ENCODE results near the gene WRAP73.

WRAP73 gene

DNA sequence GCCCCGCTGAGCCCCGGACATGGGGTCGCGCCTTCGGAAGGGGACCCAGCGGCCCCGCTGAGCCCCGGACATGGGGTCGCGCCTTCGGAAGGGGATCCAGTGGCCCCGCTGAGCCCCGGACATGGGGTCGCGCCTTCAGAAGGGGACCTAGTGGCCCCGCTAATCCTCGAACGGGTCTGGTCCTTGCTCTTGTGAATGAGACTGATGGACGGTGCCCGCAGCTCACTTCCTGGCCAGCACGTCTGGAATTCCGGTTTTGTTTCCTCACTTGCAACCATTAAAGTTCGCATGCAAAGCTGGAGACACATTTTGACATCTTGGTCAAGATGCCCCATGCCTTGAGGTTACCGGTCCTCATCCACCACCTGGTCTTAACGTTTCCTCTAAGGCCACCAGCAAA is 5.6 kb downstream of the WRAP73 start:
- no peak for DNase-seq

DNA sequence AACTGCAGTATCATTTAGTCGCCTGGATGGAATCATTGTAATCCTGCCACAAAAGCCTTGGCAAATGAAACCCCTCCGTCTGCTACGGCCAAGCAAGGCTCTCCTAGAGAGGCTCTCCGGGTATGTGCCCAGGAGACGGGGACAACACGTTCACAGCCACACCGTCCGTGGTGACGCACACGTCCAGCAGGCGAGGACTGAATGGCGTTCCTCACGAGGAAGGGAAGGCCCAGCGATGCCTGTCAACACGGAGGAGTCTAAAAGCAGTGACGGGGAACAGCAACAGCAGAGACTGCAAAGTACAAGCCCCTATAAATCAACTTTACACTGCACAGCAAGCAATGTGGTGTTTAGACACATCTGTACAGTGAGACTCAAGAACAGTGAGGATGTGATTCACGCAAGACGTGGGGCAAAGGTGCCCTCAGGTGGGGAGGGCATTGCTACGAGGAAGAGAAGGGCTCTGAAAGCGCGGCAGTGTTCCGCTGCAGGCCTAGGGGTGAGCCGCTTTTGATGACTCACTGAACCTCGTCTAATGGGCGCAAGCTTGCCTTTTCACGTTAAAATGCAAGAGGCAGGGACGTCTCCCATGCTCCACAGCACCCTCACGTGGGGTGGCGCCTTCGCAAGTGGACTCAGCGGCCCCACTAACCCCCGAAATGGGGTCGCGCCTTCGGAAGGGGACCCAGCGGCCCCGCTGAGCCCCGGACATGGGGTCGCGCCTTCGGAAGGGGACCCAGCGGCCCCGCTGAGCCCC is 6.8 kb downstream of the WRAP73 start:
- no peak for DNase-seq

DNA sequence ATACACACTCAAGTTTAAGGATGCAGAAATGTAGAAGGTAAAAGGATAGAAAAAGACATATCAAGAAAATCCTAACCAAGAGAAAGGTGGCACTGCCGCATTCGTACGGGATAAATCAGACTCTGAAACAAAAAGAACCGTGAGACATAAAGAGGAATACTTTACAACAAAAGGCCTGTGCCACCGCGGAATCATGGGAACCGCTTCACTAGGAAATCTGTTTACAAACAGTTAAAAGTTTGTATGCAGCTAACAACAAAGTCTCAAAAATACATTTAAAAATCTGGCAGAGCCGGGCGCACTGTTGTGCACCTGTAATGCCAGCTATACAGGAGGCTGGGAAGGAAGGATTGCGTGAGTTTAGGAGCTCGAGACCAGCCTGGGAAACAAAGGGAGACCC is 8.1 kb downstream of the WRAP73 start:
- no peak for DNase-seq

DNA sequence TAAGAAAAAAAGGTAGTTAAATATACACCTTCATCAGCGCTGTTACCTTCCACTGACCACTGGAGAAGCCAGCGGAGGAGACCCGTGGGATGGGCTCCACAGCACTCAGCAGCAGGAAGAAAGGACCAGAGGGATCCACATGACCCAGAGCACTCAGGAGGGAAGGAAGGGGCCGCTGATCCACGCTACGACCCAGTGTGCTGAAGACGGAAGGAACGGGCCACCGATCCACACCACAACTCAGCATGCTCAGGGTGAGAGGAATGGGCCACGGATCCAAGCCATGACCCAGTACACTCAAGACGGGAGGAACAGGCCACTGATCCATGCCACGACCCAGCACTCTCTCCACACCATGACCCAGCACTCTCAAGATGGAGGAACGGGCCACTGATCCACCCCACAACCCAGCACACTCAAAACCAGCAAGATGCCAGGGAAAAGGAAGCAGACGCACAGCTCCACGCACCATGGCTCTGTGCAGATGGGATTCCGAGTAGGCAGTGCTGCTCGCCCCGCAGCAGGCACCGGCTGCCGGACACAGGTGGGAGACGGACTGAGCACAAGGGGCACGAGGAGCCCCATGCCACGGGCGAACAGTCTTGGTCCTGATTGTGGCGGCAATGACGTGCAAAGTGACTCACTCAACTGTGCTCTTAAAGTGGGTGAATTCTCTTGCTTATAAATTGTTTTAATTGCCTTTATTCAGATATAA is 8.7 kb downstream of the WRAP73 start:
- no peak for DNase-seq

DNA sequence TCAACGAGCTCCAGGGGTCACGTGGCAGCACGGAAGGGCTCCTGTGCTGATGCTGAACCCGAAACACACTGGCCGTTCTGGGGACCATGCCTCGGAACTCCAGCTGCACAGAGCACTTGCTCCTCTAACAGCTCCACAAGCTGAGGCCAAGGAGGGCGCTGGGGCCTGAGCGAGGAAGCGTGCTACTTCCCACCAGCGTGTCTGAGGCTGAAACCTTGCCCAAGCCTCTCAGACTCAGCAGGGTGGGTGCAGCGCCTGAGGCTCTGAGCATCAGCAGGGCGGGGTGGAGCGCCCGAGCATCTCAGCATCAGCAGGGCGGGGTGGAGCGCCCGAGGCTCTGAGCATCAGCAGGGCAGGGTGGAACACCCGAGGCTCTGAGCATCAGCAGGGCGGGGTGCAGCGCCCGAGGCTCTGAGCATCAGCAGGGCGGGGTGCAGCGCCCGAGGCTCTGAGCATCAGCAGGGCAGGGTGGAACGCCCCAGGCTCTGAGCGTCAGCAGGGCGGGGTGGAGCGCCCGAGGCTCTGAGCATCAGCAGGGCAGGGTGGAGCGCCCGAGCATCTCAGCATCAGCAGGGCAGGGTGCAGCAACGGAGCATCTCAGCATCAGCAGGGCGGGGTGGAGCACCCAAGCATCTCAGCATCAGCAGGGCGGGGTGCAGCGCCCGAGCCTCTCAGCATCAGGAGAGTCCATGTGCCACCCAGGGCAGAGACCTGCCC is 9.6 kb downstream of the WRAP73 start:
- no peak for DNase-seq

DNA sequence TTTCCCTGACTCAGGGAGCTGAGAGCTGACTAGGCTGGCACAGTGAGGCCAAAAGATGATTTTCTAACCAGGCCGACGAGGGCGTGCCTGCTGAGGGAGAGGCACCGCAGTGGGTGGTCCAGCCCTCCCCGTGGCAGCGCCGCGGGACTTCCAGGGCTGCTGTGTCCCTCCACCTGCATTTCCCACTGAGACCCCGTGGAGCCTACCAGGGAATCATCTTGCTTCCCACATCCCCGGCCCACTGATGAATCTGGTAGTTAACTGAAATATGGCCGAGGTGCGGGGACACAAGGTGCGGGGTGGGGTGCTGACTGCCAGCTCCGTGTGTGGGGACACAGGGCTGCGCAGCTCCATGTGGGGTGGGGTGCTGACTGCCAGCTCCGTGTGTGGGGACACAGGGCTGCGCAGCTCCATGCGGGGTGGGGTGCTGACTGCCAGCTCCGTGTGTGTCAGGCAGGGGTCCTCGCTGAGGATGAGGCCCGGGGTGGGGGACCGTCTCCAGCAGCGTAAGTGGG is 10.4 kb downstream of the WRAP73 start:
- no peak for DNase-seq

DNA sequence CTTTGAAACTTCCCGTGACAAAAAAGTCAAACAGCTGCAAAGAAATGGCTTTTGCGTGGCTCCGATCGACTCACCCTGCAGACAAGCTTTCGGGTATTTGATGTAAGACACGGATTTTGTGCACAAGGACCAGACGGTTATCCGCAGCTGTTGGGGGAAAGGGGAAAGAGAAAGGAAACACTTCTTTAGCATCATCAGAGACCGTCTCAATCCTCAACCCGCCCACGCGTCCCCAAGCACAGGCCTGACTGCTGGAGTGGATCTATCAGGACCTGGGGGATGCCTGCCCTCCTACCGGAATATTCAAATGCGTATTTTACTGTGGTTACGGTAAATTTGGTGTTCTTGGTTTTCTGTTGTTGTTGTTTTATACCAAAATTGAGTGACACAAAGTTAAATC is 11.2 kb downstream of the WRAP73 start:
- DNase-seq, result no peak

DNA sequence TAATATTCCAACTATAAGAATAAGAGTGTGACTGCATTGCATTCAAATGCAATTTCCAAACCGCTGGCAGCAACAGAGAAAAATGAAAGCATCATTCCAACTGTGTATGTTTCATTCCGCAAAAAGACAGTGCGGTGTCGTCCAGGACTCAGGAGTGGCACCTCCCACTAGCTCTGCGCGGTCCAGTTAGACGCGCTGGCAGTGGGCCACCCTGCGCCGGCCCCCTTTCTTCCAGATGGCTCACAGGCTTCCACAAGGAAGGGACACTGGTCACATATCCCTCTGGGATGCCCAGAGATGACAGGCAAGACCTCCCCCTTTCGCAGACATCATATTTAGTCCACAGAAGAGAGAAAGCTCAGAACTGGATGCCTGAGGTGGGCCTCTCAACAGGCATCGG is 11.9 kb downstream of the WRAP73 start:
- DNase-seq, result no peak

DNA sequence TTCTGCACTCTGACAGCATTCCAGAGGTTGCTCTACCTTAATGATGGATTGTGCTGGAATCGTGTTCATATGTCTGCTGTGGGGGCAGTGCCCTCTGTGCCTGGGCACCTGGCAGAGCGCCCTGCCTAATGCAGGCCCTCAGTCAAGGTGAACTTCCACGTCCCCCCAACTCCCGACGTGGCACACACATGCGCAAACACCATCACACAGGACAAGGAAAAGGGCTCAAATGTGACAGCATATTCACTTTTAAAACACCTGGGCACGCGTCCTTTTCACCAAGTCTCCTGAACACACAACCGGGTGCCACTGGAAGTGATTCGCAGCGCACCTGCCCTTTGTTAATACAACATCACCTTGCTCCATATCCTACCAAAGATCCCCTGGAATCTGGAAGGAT is 13.4 kb downstream of the WRAP73 start:
- no peak for DNase-seq

DNA sequence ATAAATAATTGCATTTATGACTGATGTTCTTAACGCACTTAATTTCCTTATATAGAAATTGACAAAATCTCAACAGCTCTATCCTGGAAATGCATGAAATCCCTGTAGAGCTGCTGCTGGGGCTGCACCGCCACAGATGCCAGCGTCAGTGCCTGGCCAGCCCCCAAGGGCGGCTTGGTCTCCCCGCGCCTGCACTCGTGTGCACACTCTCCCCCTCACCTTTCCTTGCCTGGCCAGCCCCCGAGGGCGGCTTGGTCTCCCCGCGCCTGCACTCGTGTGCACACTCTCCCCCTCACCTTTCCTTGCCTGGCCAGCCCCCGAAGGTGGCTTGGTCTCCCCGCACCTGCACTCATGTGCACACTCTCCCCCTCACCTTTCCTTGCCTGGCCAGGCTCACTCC is 13.8 kb downstream of the WRAP73 start:
- DNase-seq, result no peak

DNA sequence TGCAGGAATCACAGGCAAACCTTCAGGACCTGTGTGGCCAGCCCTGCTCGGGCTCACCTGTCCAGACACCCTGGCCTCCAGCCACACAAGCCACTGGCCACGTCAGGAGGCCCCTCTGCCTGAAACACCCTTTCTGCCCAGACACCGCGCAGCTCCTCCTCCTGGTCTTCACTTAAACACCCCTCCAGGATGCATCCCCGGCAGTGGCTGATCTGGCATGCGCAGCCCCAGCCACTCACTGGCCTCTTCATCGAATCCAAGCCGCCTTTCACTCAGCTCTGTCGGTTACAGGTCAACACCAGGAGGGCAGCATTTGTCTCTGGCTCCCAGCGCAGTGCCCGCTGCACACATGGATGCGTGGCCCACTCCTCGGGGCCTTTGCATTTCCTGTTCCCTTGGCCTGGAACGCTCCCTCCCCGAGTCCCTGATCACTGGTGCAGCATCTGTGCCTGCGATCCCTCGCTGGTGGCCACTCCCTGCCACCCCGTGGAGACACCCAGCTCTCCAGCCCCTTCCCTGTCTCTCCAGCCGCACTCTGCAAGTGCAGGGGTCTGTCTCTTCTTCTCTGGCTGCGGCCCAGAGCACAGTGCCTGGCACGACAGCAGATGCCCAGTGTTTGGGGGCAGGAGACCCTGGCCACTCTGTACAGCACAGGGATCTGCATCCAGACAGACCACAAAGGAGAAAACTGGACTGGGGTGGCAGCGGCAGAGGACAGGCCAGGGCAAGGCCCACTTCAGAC is 15.7 kb downstream of the WRAP73 start:
- no peak for DNase-seq

DNA sequence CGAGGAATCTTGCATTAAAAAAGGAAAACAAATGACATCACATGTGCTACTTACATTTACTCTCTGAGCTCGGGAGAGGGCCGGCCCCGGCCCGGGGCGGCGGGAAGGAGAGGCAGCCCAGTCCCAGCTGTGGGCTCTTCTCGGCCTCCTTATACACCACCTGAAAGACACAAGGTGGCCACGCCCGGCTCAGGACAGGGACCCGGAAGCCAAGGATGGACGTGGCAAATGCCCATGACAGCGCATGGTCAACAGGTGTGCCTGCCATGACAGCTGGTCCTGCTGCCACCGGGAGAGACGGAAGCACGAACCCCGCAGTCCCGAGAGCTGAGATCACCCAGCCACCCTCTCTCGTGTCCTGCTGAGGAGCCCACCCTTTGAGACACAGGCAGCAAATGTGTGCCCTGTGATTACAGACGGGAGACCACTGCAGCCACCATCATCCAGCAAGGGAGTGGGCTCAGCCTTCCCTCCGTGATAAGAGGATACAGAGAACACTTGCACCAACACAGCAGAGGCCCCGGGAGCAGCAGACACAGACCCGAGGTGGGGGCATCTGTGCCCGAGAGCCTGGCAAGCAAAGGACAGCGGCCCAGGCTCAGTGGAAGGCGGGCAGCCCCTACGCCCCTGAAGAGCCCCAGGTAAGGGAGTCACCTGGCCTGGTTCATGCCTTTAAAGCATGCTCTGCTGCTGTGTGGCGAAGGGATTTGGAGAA is 16.4 kb downstream of the WRAP73 start:
- DNase-seq, result no peak

DNA sequence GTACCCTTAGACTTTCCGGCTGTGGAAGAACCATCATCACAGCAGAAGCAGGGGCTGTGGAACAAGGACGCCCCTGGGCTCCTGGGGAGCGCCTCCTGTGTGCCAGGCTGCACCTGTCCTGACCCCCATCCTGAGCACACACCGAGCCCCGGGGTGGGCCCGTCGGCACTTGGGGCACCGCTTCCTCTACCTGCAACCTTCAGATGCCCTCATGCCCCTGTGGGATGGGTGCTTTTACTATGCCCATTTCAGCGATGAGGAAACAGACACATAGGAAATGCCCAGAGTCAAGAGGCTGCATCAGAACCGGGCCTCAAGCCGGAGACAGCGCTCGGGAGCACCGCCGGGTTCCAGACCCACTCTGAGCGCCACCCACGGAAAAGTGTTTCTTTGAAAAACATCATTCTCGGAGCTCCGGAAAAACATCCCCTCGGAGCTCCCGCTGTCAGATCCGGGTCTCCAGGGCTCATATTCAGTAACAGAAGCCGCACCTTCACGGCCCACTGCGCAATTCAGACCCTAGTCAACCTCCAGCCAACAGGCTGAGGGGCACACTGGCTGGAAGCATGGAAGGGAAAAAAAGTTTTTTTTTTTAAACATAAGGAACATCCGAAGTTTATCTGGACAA is 17.1 kb downstream of the WRAP73 start:
- no peak for DNase-seq

DNA sequence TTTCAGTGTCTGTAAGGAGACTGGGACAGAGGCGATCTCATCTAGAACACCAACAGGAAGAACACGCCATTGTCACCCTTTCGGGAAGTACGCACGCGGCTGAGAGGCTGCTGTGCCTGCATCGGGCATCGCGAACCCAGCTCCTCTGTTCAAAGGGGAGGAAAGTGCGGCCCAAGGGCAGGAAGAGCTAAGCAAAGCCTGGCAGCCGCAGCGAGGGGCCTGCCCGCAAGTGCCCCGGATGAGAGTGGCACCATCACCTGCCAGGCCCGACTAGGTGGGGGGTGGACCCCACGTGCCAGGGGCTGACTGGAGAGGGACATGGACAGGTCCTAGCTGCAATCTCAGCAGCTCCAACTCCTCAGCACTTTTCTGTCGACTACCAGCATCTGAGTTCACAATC is 17.6 kb downstream of the WRAP73 start:
- no peak for DNase-seq

DNA sequence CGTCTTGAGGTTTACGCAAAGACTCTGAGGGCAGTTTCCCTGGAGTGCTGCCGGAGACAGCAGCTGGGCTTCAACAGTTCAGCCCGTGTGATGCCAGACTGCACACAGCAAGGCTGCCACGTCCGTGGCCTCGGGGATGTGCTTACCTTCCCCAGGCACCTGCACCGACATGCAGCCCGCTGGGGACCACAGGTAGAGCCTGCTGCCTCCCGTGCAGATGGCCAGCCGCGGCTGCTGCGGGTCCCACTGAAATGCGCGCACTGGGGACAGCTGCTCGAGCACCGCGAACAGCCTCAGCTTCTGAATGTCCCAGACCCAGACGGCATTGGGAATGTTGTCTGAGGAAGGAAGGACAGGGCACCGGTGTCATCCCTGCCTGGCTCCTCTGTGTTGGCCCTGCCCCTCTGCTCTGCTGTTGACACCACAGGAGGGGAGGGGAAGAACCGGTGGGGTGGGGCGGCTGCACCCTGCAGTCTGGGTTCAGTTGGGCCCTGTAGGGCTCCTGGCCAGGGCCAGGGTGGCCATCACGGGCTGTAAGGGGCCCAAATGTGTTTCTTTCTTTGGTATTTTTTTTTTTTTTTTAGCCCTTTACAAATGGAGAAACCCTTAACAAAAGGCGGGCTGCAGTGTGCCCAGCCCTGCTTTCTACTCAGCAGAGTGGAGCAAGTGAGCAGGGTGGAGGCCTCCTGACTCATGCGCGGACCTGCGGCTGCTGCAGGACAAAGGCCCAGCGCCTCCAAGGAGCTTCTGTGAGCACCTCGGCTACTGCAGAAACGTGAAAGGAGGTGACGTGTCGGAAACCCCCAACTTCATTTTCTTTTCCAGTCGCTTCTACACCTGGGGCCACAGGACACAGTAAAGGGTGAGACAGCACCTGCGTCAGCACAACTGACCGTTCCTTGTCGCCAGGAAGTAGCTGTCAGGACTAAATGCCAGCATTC is 18.3 kb downstream of the WRAP73 start:
- DNase-seq, result no peak

DNA sequence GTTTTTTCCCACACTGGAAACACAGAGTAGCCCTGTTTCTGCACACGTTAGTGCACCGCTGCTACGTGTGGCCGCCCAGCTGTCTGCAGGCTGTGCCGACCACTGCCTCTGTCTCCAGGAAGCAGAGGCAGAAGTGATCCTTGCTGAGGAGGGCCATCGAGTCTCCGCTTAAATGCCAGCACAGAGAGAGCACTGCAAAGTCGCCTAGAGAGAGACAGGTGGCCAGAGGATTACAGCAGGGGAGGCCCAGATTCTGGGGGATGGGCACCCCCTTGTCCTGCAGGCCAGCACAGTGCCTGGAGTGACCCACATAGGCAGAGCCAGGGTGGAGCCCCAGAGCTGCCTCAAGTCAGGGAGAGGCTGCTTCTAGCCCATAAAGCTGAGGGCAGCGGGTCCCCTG is 19.0 kb downstream of the WRAP73 start:
- DNase-seq, result no peak

DNA sequence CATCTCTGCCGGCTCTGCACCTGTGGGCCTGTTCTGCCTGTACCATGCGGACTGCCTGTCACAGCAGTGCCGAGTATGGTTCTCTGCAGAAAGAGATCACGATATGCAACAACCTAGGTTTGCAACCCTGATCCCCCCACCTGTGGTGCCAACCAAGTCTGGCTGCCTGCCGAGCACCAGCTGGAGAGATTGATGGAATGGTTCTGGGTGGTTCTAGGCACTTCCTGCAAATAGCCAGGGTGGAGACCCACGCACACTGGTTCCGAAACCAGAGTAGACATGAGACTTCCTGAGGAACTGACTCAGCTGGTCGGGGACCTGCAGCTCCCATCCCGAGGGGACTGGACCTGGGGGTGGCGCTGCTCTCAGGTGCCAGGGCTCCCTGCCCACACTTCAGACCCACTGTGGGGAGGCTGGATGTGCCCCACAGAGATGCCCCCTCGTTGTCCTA is 19.7 kb downstream of the WRAP73 start:
- DNase-seq, result no peak

DNA sequence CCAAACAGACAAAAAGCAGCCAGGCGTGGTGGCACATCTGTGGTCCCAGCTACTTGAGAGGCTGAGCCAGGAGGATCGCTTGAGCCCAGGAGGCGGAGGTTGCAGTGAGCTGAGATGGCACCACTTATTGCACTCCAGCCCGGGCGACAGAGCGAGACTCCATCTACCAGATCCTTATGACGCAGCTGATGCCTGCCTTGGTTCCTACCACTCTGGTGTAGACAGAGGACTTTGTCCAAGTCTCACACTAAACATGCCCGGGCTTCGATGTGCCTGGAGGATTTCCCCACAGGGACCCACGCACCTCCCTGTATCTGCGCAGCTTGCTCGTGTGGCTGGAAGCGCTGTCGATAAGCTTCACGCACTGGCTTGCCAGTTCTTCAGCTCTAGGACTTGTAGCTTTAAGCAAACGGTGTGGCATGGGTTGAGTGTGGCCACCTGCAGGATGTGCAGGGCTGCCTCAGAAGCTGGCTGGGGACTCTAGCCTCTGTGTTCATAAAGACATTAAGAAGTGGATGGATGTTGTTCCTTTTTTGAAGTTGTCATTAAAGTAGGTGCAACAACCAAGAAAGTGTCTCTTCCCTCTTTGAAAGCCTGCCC is 20.2 kb downstream of the WRAP73 start:
- no peak for DNase-seq

DNA sequence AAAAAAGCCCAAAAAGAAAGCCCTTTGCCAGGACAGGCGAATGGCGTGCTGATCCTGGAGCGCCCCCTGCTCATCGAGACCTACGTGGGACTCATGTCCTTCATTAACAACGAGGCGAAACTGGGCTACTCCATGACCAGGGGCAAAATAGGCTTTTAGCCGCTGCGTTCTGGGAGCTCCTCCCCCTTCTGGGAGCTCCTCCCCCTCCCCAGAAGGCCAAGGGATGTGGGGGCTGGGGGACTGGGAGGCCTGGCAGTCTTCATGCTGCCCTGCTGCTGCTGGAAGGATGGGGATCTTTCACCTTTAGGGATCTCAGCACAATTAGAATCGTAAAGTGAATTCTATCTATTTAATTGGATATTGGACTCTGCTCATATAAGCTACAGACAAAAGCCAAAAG is 21.5 kb downstream of the WRAP73 start:
- DNase-seq, result no peak

Measured in activated CD4-positive, alpha-beta T cell treated with anti-CD3 and anti-CD28 coated beads, Interleukin-2, amount 50 U/mL, for 1 hour (primary cell).